ENCODE data around the gene FGFR3.

Gene FGFR3

DNA sequence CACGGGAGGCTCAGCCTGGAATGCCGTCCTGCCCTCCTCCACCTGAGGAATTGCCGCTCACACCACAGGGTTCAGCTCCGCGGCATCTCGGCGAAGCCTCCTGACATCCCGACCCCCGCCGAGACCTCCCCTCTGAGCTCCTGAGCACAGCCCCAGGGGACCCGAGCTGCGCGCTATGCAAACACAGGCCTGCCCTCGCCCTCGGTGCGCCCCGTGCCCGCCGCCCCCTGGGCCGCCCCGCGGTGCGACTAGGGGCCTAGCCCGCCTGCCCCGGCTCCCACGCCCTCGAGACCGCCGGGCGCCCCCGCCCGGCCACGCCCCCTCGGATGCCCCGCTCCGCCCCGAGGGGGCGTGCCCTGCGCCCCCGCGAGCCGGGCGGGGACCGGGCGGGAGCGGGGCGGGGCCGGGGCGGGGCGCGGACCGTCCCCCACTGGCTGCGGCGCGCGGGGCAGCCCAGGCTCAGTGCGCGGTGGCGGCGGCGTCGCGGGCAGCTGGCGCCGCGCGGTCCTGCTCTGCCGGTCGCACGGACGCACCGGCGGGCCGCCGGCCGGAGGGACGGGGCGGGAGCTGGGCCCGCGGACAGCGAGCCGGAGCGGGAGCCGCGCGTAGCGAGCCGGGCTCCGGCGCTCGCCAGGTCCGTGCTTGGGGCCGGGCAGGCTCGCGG, at the start of gene FGFR3:
Gene FGFR3 (plus strand): TSS at position 462 of the 664 bp plus-strand sequence. CDS start 642 bp downstream, outside the sequence.
- no peak for DNase-seq (ENCODE audit: low read depth)

DNA sequence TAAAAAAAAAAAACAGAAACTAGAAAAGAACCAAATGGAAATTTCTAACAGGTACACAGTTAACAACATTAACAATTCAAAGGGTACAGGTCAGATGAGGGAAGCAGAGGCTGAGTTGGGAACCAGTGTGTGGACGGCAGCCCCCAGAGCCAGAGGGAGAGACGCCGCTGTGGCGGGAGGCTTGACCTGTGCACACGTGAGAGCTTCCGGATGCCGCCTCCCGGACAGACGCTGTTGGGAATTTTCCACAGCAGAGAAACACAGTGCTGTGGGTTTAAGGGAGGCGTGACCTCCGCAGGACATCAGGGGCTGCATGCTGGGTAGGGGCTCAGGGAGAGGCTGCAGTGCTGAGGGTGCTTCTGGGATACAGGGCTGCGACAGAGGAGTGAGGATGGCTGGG, 49.5 kb upstream of the FGFR3 start:
- DNase-seq (ENCODE audit: low read depth) = no peak

DNA sequence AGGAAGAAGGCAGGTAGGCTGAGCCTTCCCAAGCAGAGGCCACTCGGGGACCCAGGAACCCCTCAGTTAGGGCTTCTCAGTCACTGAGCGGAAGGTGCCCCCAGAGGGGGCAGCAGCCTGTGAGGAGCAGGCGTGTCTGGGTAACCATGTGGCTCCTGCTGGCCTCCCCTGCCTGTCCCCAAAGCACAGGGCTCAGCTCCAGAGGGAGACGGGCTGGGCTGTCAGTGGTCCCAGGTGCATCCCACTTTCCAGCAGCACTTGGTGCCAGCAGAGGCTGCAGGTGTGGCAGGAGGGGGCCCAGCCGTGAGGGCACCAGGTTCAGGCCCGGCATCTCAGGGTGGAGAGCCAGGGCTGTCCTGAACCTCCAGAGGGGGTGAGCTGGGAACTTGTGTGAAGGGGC, 49.1 kb upstream of the FGFR3 start:
- no peak for DNase-seq (ENCODE audit: low read depth)

DNA sequence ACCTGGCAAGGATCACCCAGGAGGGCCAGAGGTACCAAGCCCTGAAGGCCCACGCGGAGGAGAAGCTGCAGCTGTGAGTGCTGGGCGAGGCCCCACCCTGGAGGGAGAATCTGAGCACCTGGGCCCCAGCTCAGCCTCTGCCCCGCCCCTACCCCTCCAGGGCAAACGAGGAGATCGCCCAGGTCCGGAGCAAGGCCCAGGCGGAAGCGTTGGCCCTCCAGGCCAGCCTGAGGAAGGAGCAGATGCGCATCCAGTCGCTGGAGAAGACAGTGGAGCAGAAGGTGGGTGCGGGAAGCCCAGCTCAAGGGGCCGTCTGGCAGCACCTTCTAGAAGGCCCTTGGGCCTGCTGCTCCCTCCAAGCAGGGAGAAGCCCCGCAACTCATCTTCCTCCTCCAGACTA, 48.5 kb upstream of the FGFR3 start:
- DNase-seq (ENCODE audit: low read depth) = no peak

DNA sequence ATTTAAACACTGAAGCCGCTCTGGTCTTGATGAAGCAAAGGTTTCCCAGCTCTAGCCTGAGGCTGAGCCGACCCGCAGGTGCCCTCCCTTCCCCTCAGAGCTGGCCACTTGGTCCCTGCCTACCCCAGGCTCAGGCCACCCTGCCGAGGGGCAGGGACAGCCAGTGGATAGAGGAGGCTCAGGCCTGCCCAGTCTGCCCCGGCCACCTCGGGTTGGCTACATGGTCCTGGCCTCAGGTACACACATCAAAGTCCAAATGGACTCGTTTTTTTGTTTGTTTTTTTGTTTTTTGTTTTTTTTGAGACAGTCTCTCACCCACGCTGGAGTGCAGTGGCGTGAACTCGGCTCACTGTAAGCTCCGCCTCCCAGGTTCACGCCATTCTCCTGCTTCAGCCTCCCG, 47.9 kb upstream of the FGFR3 start:
- DNase-seq (ENCODE audit: low read depth) = no peak

DNA sequence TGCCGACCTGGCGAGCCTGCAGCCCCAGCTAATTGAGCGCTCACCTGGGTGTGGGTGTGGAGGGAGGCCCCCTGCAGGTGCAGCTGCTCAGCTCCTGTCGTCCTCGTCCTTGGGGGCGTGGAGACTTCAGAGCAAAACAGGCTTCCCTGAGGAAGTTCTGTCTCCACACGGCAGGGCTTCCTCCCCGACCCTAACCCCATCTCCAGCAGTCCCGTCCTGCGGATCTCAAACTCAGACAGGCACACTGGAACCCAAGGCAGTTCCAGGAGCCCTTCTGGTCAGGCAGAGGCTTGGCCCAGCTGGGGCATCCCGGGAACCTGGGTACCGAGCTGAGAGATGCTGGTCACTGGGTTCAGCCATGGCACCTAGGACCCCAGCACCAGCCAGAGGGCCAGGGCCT, 47.4 kb upstream of the FGFR3 start:
- DNase-seq (ENCODE audit: low read depth) = no peak

DNA sequence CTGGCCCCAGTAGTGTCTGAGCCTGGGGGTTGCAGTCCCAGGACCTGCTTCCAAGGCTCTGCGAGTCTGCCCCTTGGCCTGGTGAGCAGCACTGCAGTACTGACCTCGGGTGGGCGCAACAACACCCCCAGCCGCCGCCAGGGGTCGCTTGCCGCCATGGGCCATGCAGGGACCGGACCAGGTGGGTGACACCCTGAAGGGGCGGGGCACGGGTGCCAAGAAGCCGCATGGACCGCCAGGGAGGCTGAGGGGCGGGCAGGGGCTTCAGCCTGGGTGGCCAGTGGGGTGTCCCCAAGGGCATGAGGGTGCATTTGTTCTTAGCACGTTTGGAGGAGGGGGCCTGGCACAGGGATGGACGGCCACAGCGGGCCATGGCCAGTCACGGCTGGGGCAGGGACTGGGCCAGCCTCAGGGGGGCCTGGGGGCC, 46.8 kb upstream of the FGFR3 start:
- DNase-seq (ENCODE audit: low read depth) = no peak

DNA sequence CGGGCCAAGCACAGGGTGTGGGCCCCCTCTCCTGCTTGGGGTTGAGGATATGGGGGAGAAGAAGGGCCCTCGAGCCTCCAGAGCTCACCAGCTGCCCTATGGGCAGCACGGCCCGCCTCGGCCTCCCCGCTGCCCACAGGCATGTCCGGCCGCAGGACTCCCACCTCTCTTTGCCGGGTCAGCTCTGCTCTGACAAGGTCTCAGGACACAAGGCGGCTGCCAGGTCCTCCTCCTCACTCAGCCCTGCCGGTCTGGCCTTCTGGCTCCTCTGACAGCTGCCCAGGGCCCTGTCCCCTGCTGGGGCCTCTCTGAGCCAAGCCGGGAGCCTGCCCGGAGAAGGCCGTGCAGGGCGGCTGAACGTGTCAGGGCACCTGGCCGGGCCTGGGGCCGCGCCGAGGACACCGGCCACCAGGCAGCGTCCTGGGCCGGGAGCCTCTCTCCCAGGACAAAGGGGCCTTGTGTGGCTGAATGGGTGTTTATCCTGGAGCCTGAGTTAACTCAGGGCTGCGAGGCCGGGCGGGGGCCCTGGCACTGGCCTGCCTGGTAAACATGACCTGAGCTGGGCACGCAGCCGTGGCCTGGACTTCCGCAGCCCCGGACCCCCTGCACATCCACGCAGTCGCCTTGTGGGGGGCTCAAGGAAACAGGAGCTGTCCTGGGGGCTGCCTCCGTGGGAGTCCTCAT, 46.0 kb upstream of the FGFR3 start:
- no peak for DNase-seq (ENCODE audit: low read depth)

DNA sequence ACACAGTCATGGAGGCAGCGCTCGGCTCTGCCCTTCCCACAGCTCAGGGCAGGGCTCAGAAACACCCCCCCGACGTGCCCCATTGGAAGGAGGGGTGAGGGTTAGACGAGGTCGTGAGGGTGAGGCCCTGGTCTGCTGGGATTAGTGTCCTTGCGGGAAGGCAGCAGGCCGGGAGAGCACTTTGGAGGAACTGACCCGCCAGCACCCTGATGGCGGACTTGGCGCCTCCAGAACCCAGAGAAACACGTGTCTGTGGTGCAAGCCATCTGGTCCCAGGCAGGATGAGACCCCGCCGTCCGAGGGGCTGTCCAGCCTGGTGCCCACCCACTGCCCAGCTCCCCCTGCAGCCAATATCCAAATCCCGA, 45.5 kb upstream of the FGFR3 start:
- DNase-seq (ENCODE audit: low read depth) = no peak

DNA sequence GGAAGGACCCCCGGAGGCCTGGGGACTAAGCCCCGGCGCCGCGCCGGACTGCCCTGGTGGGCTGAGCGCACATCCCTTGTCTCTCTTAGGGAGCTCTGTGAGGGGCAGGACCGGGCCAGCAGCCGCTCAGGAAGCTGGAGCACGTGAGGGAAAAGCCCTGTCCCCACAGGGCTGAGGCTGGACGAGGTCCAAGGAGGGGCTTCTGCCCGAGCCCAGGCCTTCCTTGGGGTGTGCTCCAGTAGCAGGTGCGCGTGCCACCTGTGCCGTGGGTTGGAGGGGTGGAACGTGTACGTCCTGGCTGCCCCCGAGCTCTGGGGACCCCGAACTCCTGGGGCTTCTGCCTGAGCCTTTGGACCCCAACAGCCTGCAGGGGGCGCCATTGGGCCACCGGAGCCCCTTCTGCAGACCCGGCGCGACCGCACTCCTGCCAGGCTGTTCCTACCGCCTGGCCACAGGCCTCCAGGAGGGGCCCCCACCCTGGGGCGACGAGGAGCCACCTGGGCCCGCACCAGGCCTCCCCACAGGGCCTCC, 44.6 kb upstream of the FGFR3 start:
- no peak for DNase-seq (ENCODE audit: low read depth)

DNA sequence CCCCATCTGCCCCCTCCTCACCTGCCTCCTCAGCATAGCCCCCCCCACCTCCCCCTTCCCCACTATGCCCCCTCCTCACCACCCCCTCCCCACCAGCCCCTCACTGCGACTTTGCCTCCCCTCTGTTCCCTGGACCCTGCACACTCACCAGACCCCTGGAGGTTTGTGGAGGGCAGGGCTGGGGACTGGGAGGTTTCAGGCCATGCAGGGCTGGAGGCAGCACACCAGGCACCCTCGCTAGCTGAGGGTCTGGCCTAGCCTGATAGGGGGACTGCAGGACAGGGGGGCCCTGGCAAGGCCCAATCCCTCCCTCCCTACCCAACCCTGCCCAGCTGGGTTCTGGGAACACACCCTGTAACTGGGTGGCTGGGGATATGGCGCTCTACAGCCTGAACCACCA, 43.7 kb upstream of the FGFR3 start:
- no peak for DNase-seq (ENCODE audit: low read depth)

DNA sequence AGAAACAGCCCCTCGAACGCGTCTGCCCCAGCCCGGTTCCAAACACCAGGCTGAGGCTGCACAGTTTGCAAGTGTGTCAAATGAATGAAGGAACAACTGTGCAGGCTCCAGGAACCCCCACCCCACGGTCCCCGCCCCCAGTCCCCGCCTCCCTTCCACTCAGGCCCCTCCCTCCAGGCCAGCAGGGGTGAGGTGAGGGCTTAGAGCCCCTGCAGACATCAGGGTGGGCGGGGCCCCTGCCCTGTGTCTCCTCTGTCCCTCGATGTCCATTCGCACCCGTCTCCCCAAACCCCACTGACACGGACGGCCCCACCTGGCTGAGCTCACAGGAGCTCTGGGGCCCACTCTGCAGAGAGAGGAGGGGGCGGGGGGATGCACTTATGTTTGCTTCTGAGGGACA, 43.3 kb upstream of the FGFR3 start:
- no peak for DNase-seq (ENCODE audit: low read depth)

DNA sequence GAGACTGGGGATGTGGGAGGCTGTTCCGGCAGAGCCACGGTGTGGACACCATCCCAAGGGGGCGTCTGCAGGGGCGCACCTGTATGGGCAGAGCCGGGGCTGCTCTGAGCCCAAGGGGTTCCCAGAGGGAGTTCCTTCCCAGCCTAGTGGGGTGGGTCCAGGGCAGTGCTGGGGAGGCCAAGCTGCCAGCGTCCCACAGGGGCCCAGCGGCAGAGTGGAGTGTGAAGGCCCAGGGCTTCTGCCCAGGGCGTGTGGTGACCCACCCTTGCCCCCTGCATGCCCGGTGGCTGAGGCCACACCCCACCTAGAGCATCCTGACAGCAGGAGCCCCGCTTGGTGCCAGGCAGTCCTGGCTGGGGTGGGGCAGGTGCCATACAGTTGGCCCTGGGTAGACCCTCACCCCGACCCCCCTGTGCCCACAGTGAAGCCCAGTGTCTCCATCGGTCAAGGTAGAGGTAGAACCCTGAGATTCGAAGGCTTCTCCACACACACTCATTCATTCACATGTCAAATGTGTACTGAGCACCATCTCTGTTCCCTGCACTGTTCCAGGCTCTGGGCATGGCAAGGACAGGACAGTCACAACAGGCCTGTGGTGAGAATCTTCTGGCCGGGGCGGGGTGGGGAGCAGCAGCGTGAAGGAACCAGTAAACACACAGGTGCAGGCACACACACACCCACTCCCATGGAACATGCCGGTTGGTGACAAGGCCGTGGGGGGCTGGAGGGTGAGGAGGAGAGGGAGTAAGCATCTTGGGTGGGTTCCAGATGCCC, 42.5 kb upstream of the FGFR3 start:
- no peak for DNase-seq (ENCODE audit: low read depth)

DNA sequence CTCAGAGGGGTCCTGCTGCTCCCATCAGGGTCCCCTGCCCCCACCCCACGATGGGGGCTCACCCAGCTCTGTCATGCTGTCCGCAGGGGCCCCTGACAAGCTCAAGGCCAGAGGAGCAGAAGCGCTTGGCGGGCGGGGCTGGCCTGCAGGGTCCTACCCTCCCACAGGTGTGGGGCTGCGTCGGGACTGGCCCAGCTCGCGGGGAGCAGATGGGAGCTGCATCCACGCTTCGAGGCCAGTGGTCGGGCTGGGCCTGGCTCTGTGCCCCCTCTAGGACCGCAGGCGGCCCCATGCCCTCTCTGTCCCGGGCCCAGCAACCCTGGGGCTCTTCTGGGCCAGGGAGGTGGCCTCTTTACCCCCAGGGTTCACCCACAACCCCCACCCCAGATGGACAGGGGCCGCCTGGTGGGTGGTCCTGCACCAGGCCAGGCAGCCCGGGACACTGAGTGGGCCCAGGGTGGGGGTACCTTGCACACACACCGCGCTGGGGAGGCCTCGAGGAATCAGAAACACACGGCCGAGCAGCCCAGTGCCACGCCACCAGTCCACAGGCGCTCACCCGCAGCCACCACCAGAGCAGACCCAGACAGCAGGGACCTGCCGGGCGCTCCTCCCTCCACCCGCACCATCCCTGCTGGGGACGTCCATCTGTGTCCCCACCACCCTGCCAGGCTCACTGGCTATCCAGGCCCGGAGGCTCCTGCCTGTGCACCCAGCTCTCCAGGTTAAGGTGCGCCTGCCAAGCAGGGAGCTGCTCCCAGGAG, 41.8 kb upstream of the FGFR3 start:
- DNase-seq (ENCODE audit: low read depth) = no peak

DNA sequence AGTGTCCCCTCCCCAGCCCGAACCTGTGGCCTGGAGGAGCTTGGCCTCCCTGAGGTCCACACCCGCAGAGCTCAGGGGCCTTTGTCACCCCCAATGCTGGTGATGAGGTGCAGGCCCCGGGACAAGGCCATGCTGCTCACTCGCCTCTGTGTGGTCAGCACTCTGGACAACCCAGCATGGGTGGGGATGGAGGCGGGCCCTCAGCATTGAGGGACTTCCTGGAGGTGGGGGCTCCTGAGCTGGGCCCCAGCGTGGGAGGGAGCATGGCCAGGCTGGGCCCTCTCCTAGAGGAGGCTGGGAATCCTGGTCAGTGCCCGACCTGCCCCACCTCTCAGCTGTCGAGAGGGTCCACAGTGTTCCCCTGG, 41.2 kb upstream of the FGFR3 start:
- no peak for DNase-seq (ENCODE audit: low read depth)

DNA sequence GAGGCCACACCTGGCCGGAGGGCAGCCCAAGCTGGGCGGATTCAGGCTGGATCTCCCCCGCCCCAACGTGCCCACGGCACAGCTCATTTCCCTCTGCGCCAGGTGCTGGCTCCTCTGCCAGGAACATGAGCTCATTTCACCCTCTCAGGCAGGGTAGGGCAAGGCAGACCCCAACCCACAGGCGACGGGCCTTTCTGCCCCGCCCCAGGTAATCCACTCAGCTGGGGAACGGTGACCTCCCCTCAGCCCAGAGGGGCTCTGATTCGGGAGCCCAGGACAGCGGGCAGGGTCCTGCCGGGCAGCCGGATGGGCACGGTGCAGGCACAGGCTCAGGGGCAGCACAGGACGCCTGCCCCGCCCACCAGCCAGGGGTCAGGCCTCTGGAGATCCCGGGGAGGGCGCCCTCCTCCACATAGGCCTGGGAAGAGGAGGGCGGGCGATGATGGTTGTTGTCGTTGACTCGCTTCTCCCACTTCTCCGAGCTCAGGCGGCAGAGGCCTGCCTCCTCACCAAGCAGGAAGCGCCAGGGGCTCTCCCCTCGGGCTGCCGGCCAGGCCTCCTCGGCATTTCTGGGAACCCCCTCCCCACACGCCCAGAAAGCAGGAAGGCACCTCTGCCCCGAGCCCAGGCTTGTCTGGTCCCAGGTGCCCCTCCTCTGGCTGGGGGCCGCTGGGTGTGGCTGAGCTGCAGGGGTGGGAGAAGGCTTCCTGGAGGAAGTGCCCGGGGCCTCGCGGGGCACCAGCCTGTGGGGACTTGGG, 40.6 kb upstream of the FGFR3 start:
- no peak for DNase-seq (ENCODE audit: low read depth)

DNA sequence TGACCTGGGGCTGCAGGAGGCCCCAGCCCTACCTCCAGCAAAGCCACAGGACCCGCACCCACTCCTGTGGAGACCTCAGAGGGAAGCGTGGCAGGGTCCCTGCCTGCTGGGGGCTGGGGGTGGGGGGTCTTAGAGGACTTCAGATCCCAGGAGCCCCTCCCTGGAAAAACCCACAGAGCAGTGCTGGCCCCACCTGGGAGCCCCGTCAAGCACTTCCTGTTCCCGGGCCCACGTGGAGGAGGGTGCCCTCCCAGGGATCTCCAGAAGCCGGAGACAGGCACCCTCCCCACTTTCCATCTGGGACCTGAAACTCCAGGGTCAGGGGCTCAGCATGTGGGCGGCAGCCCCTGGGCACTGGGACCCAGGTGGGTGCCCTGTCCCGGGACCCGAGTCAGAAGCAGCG, 39.8 kb upstream of the FGFR3 start:
- DNase-seq (ENCODE audit: low read depth) = no peak

DNA sequence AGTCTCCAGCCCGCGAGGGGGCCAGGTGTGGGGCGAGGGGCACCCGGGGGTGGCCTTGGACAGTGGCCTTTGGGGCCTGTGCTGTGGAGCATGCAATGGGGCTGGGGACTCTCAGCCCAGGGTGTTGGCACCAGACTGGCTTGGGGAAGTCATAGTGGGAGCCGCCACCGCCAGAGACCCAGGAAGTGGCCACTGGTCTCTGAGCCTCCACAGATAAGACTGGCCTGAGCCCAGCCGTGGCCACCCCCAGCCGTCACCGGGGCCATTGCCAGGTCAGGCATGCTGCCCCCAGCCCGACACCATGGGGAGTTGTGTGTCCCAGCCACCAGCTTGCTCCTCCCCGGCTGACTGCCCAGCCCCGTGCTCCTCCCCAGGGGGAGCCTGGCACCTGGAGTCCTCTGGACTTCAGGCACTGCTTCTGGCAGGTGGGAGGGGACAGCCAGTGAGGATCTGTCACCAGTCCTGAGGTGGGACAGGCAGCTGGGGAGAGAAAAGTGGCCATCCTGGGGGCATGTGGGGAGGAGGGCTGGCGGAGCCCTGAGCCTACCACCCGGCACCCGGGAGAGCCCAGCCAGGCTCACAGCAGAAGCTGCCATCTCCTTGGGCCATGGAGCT, 39.3 kb upstream of the FGFR3 start:
- DNase-seq (ENCODE audit: low read depth) = no peak

DNA sequence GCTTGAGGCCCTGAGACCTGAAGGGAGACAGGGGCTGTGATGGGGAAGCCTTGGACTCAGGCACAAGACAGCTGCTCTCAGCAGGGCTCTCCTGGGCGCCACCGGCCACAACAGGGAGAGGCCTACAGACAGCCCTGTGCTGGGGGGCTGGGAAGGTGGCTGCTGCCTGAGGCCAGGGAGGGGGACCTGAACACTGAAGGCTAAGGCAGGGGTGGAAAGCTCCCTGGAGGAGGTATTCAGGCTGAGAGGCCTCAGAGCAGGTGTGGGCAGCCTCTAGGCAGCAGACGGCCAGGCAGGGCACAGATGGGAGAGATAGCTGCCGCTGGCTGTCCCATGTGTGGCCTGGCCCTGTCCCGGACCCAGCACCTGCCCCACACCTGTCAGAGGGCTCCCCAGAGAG, 38.8 kb upstream of the FGFR3 start:
- no peak for DNase-seq (ENCODE audit: low read depth)

DNA sequence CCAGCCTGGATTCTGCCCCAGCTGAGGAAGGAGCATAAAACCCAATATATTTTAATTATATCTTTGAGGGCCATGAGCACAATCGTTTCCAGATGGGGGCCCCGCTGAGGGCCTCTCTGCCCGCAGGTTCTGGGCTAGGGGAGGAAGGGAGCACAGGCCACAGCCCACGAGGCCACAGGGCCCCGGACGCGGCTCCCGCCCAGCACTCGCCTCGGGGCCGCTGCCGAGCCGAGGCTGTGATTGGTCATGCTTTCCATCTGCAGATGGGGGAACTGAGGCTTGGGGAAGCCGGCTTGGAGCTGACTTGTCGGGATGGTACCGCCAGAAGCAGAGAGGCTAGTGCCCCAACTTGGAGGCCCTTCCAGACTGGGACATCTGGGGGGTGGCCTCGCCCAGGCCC, 37.8 kb upstream of the FGFR3 start:
- no peak for DNase-seq (ENCODE audit: low read depth)

DNA sequence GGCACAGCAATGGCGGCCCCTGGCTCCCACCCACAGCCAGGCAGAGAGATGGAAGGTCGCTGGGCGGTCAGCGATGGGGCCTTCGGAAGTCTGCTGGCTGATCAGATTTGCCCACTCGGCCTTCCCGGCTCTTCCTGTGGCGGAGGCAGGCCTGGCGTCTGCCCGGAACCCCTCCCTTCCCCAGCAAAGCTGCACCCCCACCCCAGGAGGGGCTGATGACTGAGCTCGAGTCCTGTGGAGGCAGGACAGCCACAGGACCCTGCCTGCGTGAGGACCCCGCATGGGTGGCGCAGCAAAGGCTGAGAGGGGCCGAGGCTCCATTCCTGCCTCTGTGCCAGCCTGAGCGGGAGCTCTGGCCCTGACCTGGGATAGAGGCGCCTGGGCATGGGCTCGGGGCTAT, 37.0 kb upstream of the FGFR3 start:
- no peak for DNase-seq (ENCODE audit: low read depth)

All from HS-27A (cell line).